IPS-15b (cell line): ENCODE data around the gene HOXD8.

Experiments
- H3K27me3 ChIP-seq: one replicate; pipeline ENCODE4 v1.6.1; 2013; ENCODE audit warnings: low read length; ENCODE audit not compliant: control insufficient read depth, insufficient read depth
- H3K36me3 ChIP-seq: one replicate; pipeline ENCODE4 v1.6.1; 2013; ENCODE audit warnings: low read length; ENCODE audit not compliant: control insufficient read depth, insufficient read depth
- H3K4me1 ChIP-seq: one replicate; pipeline ENCODE4 v1.6.1; 2013; ENCODE audit warnings: mild to moderate bottlenecking, low read length; ENCODE audit not compliant: control insufficient read depth, insufficient read depth
- H3K4me3 ChIP-seq: one replicate; pipeline ENCODE4 v1.5.1; 2013; ENCODE audit warnings: low read depth, low read length
- H3K9ac ChIP-seq: one replicate; pipeline ENCODE4 v1.6.1; 2013; ENCODE audit warnings: low read depth, mild to moderate bottlenecking, low read length
- H3K9me3 ChIP-seq: one replicate; pipeline ENCODE4 v1.6.1; 2013; ENCODE audit warnings: mild to moderate bottlenecking, low read length; ENCODE audit not compliant: control insufficient read depth, insufficient read depth

Gene HOXD8

GRCh38 chr2:176093898-176094249 lies 35.6 kb upstream of the HOXD8 start:
- Histone ChIP-seq H3K4me1 (peaks cover 3% of the 10 kb centered on the region), H3K36me3 (no peaks in the 10 kb centered on the region), H3K4me3 (peak overlapping the region; percentile 46), H3K9me3 (no peaks in the 10 kb centered on the region), H3K9ac (no peak overlapping the region), H3K27me3 (peaks cover 91% of the 10 kb centered on the region)

GRCh38 chr2:176094349-176094748 lies 35.2 kb upstream of the HOXD8 start:
- no peaks in the 10 kb centered on the region for H3K36me3 ChIP-seq
- peak overlapping the region; percentile 14 for H3K4me3 ChIP-seq
- H3K9ac ChIP-seq, result no peak overlapping the region
- no peaks in the 10 kb centered on the region for H3K9me3 ChIP-seq
- H3K27me3 ChIP-seq, result peaks cover 91% of the 10 kb centered on the region
- peaks cover 3% of the 10 kb centered on the region for H3K4me1 ChIP-seq

GRCh38 chr2:176095421-176095820 lies 34.1 kb upstream of the HOXD8 start:
- Histone ChIP-seq H3K4me1 (peaks cover 3% of the 10 kb centered on the region), H3K9me3 (no peaks in the 10 kb centered on the region), H3K36me3 (no peaks in the 10 kb centered on the region), H3K27me3 (peaks cover 91% of the 10 kb centered on the region), H3K9ac (no peak overlapping the region), H3K4me3 (no peak overlapping the region)

- H3K9me3 ChIP-seq, result no peaks in the 10 kb centered on the region
- peak overlapping the region; percentile 27 for H3K4me3 ChIP-seq
- peaks cover 91% of the 10 kb centered on the region for H3K27me3 ChIP-seq
- H3K9ac ChIP-seq, result no peak overlapping the region
- no peaks in the 10 kb centered on the region for H3K36me3 ChIP-seq
- peaks cover 3% of the 10 kb centered on the region for H3K4me1 ChIP-seq
Measured at GRCh38 chr2:176096243-176096985, 33.1 kb upstream of the HOXD8 start.

- no peaks in the 10 kb centered on the region for H3K9me3 ChIP-seq
- peaks cover 3% of the 10 kb centered on the region for H3K4me1 ChIP-seq
- H3K4me3 ChIP-seq, result peak overlapping the region; percentile 27
- H3K9ac ChIP-seq, result no peak overlapping the region
- H3K27me3 ChIP-seq, result peaks cover 91% of the 10 kb centered on the region
- H3K36me3 ChIP-seq, result no peaks in the 10 kb centered on the region
Measured at GRCh38 chr2:176096986-176097819, 32.3 kb upstream of the HOXD8 start.

- H3K9ac ChIP-seq, result no peak overlapping the region
- no peaks in the 10 kb centered on the region for H3K9me3 ChIP-seq
- peak overlapping the region; percentile 27 for H3K4me3 ChIP-seq
- no peaks in the 10 kb centered on the region for H3K36me3 ChIP-seq
- peaks cover 3% of the 10 kb centered on the region for H3K4me1 ChIP-seq
- H3K27me3 ChIP-seq, result peaks cover 95% of the 10 kb centered on the region
Measured at GRCh38 chr2:176097820-176098365, 31.6 kb upstream of the HOXD8 start.

GRCh38 chr2:176098366-176099158 lies 30.9 kb upstream of the HOXD8 start:
- Histone ChIP-seq H3K4me3 (peak overlapping the region; percentile 27), H3K36me3 (no peaks in the 10 kb centered on the region), H3K9ac (no peak overlapping the region), H3K4me1 (peaks cover 3% of the 10 kb centered on the region), H3K27me3 (peaks cover 96% of the 10 kb centered on the region), H3K9me3 (no peaks in the 10 kb centered on the region)

- H3K9ac ChIP-seq, result no peak overlapping the region
- H3K4me3 ChIP-seq, result peak overlapping the region; percentile 28
- H3K27me3 ChIP-seq, result peaks cover 96% of the 10 kb centered on the region
- H3K36me3 ChIP-seq, result no peaks in the 10 kb centered on the region
- H3K4me1 ChIP-seq, result peaks cover 3% of the 10 kb centered on the region
- H3K9me3 ChIP-seq, result no peaks in the 10 kb centered on the region
Measured at GRCh38 chr2:176099159-176099727, 30.3 kb upstream of the HOXD8 start.

- peak within 1 kb of the TSS; percentile 28 for H3K4me3 ChIP-seq
- H3K36me3 ChIP-seq, result no peaks in the 10 kb centered on the region
- H3K4me1 ChIP-seq, result peaks cover 3% of the 10 kb centered on the region
- H3K9me3 ChIP-seq, result no peaks in the 10 kb centered on the region
- H3K9ac ChIP-seq, result no peak within 1 kb of the TSS
- H3K27me3 ChIP-seq, result peaks cover 96% of the 10 kb centered on the region
Measured at GRCh38 chr2:176099728-176100546, 29.6 kb upstream of the HOXD8 start, which contains the start of gene HOXD12. HOXD12 (plus strand) TSS chr2:176099795; CDS start chr2:176099802, 7 bp downstream.

GRCh38 chr2:176100547-176101140 lies 28.9 kb upstream of the HOXD8 start:
- Histone ChIP-seq H3K9me3 (no peaks in the 10 kb centered on the region), H3K9ac (no peak overlapping the region), H3K36me3 (no peaks in the 10 kb centered on the region), H3K27me3 (peaks cover 96% of the 10 kb centered on the region), H3K4me1 (peaks cover 3% of the 10 kb centered on the region), H3K4me3 (peak overlapping the region; percentile 27)
